Endothelial cell of umbilical vein (primary cell): ENCODE results near the gene KRT37. TPM values are rescaled to one million over a fixed set of nuclear protein-coding genes. Genes with fewer than 3 reads are reported as not detected.

Experiments
- BruUV-seq: library from RNA; stranded (reverse); fragments of 400-500 nt; replicated peaks from 2 replicates; lab custom pipeline; 2021; lab: Mats Ljungman, UMichigan
- CTCF ChIA-PET: fragments of 300-600, 350-600 bp; sonication (Branson Sonifier 250); formaldehyde crosslinking; loops from one replicate; lab custom pipeline; 2021; ENCODE audit warnings: antibody characterized with exemption, inconsistent platforms; lab: Charles Lee
- POLR2A ChIA-PET: fragments of 300-600, 350-600 bp; sonication (Branson Sonifier 250); formaldehyde crosslinking; loops from one replicate; lab custom pipeline; 2021; ENCODE audit warnings: antibody characterized with exemption, inconsistent platforms; lab: Charles Lee
- DNase-seq: peaks from one replicate; pipeline ENCODE4 v3.0.0-alpha.2; 2011; ENCODE audit warnings: low read depth, low spot score
- FAIRE-seq: peaks from 2 replicates; lab custom pipeline; 2011; peaks lifted over from hg19 to GRCh38; lab: Jason Lieb, UNC
- H2AFZ ChIP-seq: 2 replicates; pipeline ENCODE4 v1.6.0; 2012; ENCODE audit warnings: low read depth, low read length, control low read depth, inconsistent platforms
- H3K27ac ChIP-seq: 2 replicates; pipeline ENCODE4 v1.5.1; 2011; ENCODE audit warnings: low read depth, mild to moderate bottlenecking, control low read depth, low read length, moderate library complexity; ENCODE audit not compliant: insufficient read depth
- H3K27me3 ChIP-seq, 2 experiments: 2 replicates each; pipeline versions ENCODE4 v1.6.0 to v1.6.1; 2011; ENCODE audit warnings: low read length in 2 of 2, mixed read lengths in 1 of 2; ENCODE audit not compliant: control insufficient read depth in 2 of 2, insufficient read depth in 2 of 2
- H3K36me3 ChIP-seq, 2 experiments: 2 replicates in 1 of 2; 3 replicates in 1 of 2; pipeline ENCODE4 v1.5.1; 2011; ENCODE audit warnings: low read length in 2 of 2, mild to moderate bottlenecking in 1 of 2, moderate library complexity in 1 of 2; ENCODE audit not compliant: control insufficient read depth in 2 of 2, insufficient read depth in 2 of 2; ENCODE audit errors: extremely low read depth in 1 of 2
- H3K4me1 ChIP-seq: 3 replicates; pipeline ENCODE4 v1.5.1; 2011; ENCODE audit warnings: mild to moderate bottlenecking, low read length; ENCODE audit not compliant: control insufficient read depth, insufficient read depth; ENCODE audit errors: extremely low read depth
- H3K4me2 ChIP-seq: 2 replicates; pipeline ENCODE4 v1.6.1; 2011; ENCODE audit warnings: low read length, control low read depth, mixed read lengths; ENCODE audit not compliant: insufficient read depth
- H3K4me3 ChIP-seq, 3 experiments: fragments of 200-600 bp in 1 of 3; sonication (generic), shearing (Covaris generic) in 1 of 3; replicated peaks in 1 of 3; 2 replicates each; pipeline ENCODE4 v1.5.1; 2011 to 2016; ENCODE audit warnings: control low read depth in 3 of 3, low read length in 3 of 3, mild to moderate bottlenecking in 2 of 3, inconsistent platforms in 1 of 3, low read depth in 1 of 3, moderate library complexity in 1 of 3; ENCODE audit not compliant: insufficient read depth in 1 of 3
- H3K79me2 ChIP-seq: 2 replicates; pipeline ENCODE4 v1.6.0; 2012; ENCODE audit warnings: low read length, inconsistent platforms; ENCODE audit not compliant: control insufficient read depth, insufficient read depth
- H3K9ac ChIP-seq: replicated peaks from 2 replicates; pipeline ENCODE3; 2011; ENCODE audit warnings: low read length, control low read depth; ENCODE audit not compliant: insufficient read depth; ENCODE audit errors: extremely low read depth
- H3K9me1 ChIP-seq: replicated peaks from 3 replicates; pipeline ENCODE4 v1.6.0; 2011; ENCODE audit warnings: mild to moderate bottlenecking, low read length; ENCODE audit not compliant: control insufficient read depth, insufficient read depth; ENCODE audit errors: extremely low read depth
- H3K9me3 ChIP-seq: replicated peaks from 2 replicates; pipeline ENCODE4 v1.5.1; 2012; ENCODE audit warnings: low read length, inconsistent platforms; ENCODE audit not compliant: control insufficient read depth, insufficient read depth
- H4K20me1 ChIP-seq: replicated peaks from 2 replicates; pipeline ENCODE3; 2011; ENCODE audit warnings: mild to moderate bottlenecking, low read length; ENCODE audit not compliant: control insufficient read depth, insufficient read depth; ENCODE audit errors: extremely low read depth
- EZH2 ChIP-seq: IDR thresholded peaks from 2 replicates; pipeline ENCODE4 v1.6.1; 2012; ENCODE audit warnings: borderline replicate concordance, low read depth, mild to moderate bottlenecking, moderate library complexity, low read length, inconsistent platforms; ENCODE audit not compliant: severe bottlenecking
- FOS ChIP-seq: IDR thresholded peaks from 2 replicates; pipeline ENCODE4 v1.6.1; 2011; ENCODE audit warnings: mild to moderate bottlenecking, low read length, moderate library complexity, borderline replicate concordance; ENCODE audit not compliant: insufficient read depth
- GATA2 ChIP-seq: IDR thresholded peaks from 2 replicates; pipeline ENCODE4 v1.7.0; 2011; ENCODE audit warnings: low read depth, mild to moderate bottlenecking, moderate library complexity, mixed read lengths, low read length; ENCODE audit not compliant: insufficient read length, insufficient read depth
- JUN ChIP-seq: IDR thresholded peaks from 2 replicates; pipeline ENCODE4 v1.6.1; 2011; ENCODE audit warnings: borderline replicate concordance, low read depth; ENCODE audit not compliant: insufficient read length, insufficient read depth
- MYC ChIP-seq: IDR thresholded peaks from one replicate; pipeline ENCODE4 v1.6.1; 2011; ENCODE audit warnings: mild to moderate bottlenecking, low read depth, low read length
- POLR2A ChIP-seq: IDR thresholded peaks from 2 replicates; pipeline ENCODE4 v1.6.1; 2012; ENCODE audit warnings: low read depth, mild to moderate bottlenecking, control low read depth, low read length
- POLR2AphosphoS5 ChIP-seq: IDR thresholded peaks from 2 replicates; pipeline ENCODE4 v1.6.1; 2012; ENCODE audit warnings: low read depth, mild to moderate bottlenecking, control low read depth, low read length, moderate library complexity; ENCODE audit not compliant: insufficient read depth
- dilution Hi-C: fragments of 300-500 bp; cut with MboI; formaldehyde crosslinking; loops from one replicate; pipeline ENCODE4 v1.15.0; 2019; ENCODE audit warnings: low sequenced_read_pairs; ENCODE audit not compliant: extremely low pct_ligation_motif_present
- intact Hi-C: fragments of 100-400 bp; cut with micrococcal nuclease; formaldehyde crosslinking; loops from one replicate; pipeline ENCODE4 v1.10.0; 2022
- polyA plus RNA-seq, 4 experiments: library from polyadenylated mRNA; depleted of rRNA in 3 of 4; stranded (reverse) in 3 of 4; unstranded in 1 of 4; fragments of >200 nt; gene quantifications; 2 replicates each; pipeline versions ENCODE4 v1.2.1 to v1.2.3, GENCODE V29; 2011 to 2012; ENCODE audit warnings: missing spikeins in 1 of 4
- total RNA-seq: library from RNA; stranded (reverse); gene quantifications from 2 replicates; pipeline ENCODE4 v1.2.3, GENCODE V29; 2021
- TF ChIP-seq, protein P1 (sequence below): IDR thresholded peaks from 2 replicates; pipeline ENCODE4 v1.6.1; 2011; ENCODE audit not compliant: insufficient read depth, insufficient read length
- TF ChIP-seq, protein P2 (sequence below), 2 donors: IDR thresholded peaks; 1 replicate in 1 of 2; 2 replicates in 1 of 2; pipeline ENCODE4 v1.5.1; 2011; ENCODE audit warnings: low read length in 2 of 2, mild to moderate bottlenecking in 2 of 2, moderate library complexity in 2 of 2, control low read depth in 1 of 2, inconsistent platforms in 1 of 2, low read depth in 1 of 2; ENCODE audit not compliant: insufficient read depth in 1 of 2; ENCODE audit errors: extremely low read depth in 1 of 2

The KRT37 gene
- total and polyA plus RNA-seq, 2 donors (not counting 3 experiments of a cell fraction or from before 2014, with no cell fraction given): not detected

DNA sequence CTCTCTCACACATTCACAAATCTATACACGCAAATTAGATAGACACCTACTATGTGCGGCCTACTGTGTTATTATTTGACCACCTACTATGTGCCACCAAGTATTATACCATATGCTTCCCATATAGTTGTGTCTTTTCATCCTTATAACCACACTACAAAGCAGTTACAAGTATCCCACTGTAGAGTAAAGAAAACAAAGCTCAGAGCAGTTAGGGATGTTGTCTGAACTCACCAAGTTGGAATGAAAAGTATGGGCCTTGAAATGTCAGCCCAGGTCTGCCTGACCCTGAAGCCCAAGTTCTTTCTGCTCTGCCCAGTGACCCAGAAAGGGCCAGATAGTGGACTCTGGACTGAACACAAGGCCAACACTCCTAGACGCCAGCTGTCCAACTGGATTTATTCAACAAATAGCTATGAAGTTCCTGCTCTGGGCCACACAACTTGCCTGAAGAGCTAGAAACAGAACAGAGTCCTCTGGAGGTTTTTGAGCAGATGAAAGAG lies 8.5 kb downstream of the KRT37 start:
- CTCF ChIA-PET: interaction anchor here (1.3 kb wide), 1 partner anchor 132 kb away, joined by 5 read pairs; no protein-coding TSS in a partner anchor
- H3K27ac ChIP-seq: no peak overlapping the region
- dilution Hi-C loops: no loop called here

DNA sequence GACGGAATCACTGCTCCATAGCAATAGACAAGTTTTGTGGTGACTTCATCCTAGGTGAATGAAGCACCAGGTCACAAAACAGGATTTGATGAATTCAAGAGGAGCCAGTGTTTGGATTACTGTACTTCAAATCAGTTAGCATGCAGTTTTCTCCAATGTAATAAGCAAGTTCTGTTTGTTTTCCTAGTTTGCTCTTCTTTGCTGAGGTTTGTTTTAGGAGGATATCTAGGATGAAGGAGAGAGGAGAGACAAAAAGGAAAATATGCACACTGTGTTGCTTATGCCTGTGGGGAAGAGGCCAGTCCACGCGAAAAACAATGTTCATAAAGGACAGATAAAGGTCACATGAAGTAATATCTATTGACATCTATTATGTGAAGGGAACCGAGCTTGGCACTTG lies 9.0 kb downstream of the KRT37 start:
- no peaks in the 10 kb centered on the region for H3K4me1 ChIP-seq
- no peaks in the 10 kb centered on the region for H4K20me1 ChIP-seq
- H3K27me3 ChIP-seq: peaks cover 0 to 4% of the 10 kb centered on the region in 2 experiments
- FAIRE-seq (no peak), DNase-seq (no peak)
- H3K36me3 ChIP-seq: no peaks in the 10 kb centered on the region
- no peak overlapping the region for H2AFZ ChIP-seq
- H3K27ac ChIP-seq: no peak overlapping the region
- ChIA-PET CTCF (interaction anchor here (1.3 kb wide), 1 partner anchor 133 kb away, joined by 5 read pairs; no protein-coding TSS in a partner anchor), POLR2A (no interaction called here)
- no peak overlapping the region for H3K4me3 ChIP-seq
- no TSS peak for BruUV-seq
- intact Hi-C loops: no loop called here
- no peaks in the 10 kb centered on the region for H3K79me2 ChIP-seq
- H3K9ac ChIP-seq: no peak overlapping the region
- H3K9me1 ChIP-seq: no peaks in the 10 kb centered on the region
- H3K9me3 ChIP-seq: no peaks in the 10 kb centered on the region
- dilution Hi-C loops: no loop called here
- no peak for TF ChIP-seq JUN
- no peak for TF ChIP-seq EZH2
- TF ChIP-seq, protein P1, sequence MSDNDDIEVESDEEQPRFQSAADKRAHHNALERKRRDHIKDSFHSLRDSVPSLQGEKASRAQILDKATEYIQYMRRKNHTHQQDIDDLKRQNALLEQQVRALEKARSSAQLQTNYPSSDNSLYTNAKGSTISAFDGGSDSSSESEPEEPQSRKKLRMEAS: no peak
- no peak for TF ChIP-seq GATA2
- no peak for TF ChIP-seq FOS
- TF ChIP-seq POLR2AphosphoS5: no peak
- TF ChIP-seq, protein P2, sequence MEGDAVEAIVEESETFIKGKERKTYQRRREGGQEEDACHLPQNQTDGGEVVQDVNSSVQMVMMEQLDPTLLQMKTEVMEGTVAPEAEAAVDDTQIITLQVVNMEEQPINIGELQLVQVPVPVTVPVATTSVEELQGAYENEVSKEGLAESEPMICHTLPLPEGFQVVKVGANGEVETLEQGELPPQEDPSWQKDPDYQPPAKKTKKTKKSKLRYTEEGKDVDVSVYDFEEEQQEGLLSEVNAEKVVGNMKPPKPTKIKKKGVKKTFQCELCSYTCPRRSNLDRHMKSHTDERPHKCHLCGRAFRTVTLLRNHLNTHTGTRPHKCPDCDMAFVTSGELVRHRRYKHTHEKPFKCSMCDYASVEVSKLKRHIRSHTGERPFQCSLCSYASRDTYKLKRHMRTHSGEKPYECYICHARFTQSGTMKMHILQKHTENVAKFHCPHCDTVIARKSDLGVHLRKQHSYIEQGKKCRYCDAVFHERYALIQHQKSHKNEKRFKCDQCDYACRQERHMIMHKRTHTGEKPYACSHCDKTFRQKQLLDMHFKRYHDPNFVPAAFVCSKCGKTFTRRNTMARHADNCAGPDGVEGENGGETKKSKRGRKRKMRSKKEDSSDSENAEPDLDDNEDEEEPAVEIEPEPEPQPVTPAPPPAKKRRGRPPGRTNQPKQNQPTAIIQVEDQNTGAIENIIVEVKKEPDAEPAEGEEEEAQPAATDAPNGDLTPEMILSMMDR (IDR thresholded peaks at IDR 0.05; ENCODE audit: extremely low read depth in 1 of 2, insufficient read depth in 1 of 2, low read depth in 1 of 2, low read length in 2 of 2): no peak
- TF ChIP-seq MYC: no peak
- H3K4me2 ChIP-seq: no peak overlapping the region

More for the DNA sequence above, 8.5 kb downstream of the KRT37 start:
- no peaks in the 10 kb centered on the region for H4K20me1 ChIP-seq
- no peaks in the 10 kb centered on the region for H3K9me1 ChIP-seq
- no peak overlapping the region for H3K4me2 ChIP-seq
- H3K9ac ChIP-seq: no peak overlapping the region
- H3K4me3 ChIP-seq: no peak overlapping the region
- no peaks in the 10 kb centered on the region for H3K9me3 ChIP-seq
- H3K79me2 ChIP-seq: no peaks in the 10 kb centered on the region
- peaks cover 0 to 4% of the 10 kb centered on the region in 2 experiments for H3K27me3 ChIP-seq
- BruUV-seq: no TSS peak
- intact Hi-C loops: no loop called here
- FAIRE-seq: no peak
- TF ChIP-seq EZH2 (no peak), GATA2 (no peak), POLR2AphosphoS5 (no peak), POLR2A (no peak), FOS (no peak)
- TF ChIP-seq, protein P1: no peak
- POLR2A ChIA-PET: no interaction called here
- H3K4me1 ChIP-seq: no peaks in the 10 kb centered on the region
- no peak overlapping the region for H2AFZ ChIP-seq
- no peaks in the 10 kb centered on the region for H3K36me3 ChIP-seq
- no peak for DNase-seq
